HG03558 (cell line): ENCODE data around the gene RAD51B.

Experiments used
- ATAC-seq: cut with Tn5 transposase; IDR thresholded peaks from one replicate; pipeline ENCODE4 v1.9.1; 2021; ENCODE audit warnings: moderate number of reproducible peaks; ENCODE audit not compliant: unreplicated experiment; ENCODE audit errors: extremely low read depth

The RAD51B gene

DNA sequence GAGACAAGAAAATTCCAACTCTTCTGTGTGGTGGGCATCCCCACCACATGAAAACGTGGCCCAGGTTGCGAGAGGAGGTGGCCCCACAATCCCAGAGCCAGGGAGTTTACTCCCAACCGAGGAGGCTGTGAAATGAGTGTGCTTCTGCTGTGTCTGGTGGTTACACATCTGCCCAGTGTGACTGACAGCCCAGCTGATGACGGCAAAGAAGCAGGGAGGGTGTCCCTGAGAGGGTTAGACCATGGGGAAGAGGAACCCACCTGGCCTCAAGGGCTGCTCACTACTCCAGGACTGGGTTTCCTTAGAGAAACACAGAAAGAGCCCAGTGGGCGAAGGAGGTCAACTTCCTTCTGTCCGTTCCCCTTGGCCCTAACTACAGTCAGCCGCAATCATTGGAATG lies 948.7 kb downstream of the RAD51B start:
- no peak for ATAC-seq

GRCh38 chr14:68770051-68770450 lies 950.5 kb downstream of the RAD51B start:
- ATAC-seq: no peak

GRCh38 chr14:68770553-68771286 lies 951.1 kb downstream of the RAD51B start:
- no peak for ATAC-seq

- no peak for ATAC-seq
These were observed 952.1 kb downstream of the RAD51B start for GRCh38 chr14:68771631-68772030.

- ATAC-seq: no peak
These were observed 953.3 kb downstream of the RAD51B start for GRCh38 chr14:68772761-68773381.

DNA sequence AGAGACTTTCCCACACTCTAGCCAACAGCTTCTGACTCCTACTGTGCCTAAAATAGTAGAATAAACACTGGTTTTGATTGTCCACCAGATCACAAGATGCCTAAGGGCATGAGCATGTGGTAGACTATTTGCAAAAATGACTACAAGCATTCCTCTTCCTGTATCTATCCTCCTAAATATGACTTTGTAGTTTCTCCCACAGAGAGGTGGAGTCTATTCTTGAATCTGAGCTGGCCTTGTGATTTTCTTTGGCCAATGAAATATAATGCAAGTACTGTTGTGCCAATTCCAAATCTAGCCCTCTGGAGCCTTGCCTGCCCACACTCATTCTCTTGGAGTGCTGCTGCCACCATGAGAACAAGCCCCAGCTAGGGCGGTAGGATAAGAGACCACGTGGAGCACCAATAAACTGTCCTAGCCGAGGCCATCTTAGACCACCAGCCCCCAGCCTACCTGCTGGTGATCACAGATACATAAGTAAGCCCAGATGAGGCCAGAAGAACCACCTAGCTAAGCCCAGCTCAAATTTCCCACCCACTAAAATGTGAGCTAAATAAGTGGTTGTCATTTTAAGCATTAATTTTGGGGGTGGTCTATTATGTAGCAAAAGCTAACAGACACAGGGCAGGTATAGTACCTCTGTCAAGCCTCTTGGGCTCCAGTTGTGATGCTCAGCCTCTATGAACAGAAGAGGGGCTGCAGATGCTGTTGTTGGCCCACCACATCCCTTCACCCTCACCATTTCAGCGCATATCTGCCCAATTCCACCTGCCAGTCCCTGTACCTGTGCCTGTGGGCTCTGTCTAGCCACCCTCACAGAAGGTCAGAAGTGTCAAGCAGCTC lies 955.4 kb downstream of the RAD51B start:
- ATAC-seq: no peak

DNA sequence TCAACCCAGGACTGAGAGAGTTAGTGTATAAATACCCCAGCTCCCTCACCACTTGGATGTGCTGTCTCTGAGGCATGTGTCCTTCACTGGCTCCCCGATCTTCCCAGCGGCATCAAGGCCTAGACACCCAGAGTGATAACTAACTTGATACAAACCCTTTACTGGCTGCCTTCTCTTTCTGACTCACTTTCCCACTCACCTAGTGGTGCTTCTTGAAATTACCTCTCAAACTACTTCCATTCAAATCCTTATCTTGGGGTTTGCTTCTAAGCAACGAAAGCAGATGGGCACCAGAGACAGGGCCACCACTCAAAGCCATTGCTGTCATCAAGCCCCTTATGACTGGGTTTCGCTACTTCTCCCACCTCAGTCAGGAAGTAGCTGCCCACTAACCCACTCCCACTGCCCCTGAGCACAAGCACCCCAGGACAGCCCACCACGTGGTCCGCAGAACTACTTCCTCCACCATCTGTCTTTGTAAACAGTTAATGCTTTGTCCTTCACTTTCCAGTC lies 956.1 kb downstream of the RAD51B start:
- no peak for ATAC-seq

DNA sequence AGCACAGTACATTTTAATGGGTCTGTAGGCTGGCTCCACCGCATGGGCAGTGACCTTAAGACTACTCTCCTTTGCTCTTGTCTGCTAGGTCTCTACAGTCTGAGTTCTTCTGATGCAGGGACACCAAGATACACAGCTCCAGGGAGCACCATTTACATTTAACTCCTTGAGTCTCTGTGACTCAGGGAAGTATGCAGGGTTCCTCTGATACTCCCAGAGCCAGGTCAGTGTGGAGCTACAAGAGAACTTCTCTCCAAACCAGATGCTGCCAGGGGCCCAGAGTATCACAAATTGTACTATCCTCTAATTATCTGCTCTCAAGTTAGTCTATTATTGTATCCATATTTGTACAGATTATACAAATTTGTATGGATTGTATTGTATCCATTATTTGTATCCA lies 958.1 kb downstream of the RAD51B start:
- no peak for ATAC-seq
